Inflammatory macrophage treated with lipopolysaccharide for 4 hours (primary cell): ENCODE results near the gene SLF2.

Source experiments
- DNase-seq: peaks from one replicate; pipeline ENCODE4 v3.0.0-alpha.2; 2020

The SLF2 gene

DNA sequence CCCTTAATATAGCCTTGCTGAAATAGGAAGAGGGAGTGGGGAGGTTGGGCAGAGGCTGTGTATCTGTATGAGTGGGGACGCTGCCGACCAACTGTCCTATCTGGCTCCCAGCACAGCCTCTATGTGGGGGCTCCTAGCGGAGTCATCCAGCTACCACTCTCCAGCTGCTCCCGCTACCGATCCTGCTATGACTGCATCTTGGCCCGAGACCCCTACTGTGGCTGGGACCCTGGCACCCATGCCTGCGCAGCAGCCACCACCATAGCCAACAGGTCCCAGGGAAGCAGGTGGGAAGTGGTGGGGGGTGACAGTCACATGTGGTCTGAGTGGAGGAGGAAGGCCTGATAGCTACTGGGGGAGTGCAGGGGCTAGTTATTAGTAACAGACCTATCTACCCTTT, 67.9 kb downstream of the SLF2 start:
- no peak for DNase-seq

DNA sequence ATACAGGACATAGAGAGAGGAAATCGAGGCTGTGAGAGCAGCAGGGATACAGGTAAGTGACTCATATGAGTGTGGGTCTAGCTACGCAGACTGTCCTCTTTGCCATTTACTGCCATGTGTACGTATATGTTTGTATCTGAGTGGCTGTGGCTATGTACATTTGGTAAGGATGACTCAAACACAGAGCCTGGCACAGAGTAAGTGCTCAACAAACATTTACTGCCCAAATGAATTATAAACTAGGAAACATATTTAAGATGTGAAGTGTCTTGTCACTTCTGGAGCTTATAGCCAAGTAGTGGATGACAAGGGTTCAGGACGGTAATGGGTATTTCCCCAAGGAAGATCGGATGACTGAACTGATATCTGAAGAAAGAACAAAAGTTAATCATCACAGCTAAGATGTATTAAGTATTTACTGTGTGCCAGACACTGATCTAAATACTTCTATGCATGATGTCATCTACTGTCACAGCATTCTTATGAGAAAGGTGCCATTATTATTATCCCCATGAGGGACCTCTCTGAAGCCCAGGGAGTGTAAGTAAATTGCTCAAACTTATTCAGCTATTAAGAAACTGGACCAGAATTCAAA, 68.5 kb downstream of the SLF2 start:
- DNase-seq, result no peak

DNA sequence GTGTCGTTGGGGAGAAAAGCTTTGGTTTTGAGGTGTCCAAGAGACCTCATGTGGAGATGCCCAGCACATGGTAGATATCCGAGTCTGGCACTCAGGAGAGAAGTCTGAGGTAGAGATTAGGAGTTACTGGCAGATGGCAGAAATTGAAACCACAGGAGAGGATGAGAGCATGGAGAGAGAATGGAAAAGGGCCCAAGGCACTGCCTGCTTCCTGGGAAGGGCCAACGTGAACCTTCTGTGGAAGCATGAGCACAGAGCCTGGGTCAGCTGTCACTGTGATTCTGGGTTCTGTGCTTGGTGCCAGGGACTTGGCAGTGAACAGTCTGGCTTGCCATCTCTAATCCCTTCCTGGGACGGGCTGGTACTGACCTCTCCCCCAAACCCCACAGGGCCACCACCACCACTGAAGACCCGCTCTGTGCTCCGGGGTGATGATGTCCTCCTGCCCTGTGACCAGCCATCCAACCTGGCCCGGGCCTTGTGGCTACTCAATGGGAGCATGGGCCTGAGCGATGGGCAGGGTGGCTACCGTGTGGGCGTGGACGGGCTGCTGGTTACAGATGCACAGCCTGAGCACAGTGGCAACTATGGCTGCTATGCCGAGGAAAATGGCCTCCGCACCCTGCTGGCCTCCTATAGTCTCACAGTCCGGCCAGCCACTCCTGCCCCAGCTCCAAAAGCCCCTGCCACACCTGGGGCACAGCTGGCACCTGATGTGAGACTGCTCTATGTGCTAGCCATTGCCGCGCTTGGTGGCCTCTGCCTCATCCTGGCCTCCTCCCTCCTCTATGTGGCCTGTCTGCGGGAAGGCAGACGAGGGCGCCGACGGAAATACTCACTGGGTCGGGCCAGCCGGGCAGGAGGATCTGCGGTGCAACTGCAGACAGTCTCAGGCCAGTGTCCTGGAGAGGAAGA, 70.4 kb downstream of the SLF2 start:
- no peak for DNase-seq

DNA sequence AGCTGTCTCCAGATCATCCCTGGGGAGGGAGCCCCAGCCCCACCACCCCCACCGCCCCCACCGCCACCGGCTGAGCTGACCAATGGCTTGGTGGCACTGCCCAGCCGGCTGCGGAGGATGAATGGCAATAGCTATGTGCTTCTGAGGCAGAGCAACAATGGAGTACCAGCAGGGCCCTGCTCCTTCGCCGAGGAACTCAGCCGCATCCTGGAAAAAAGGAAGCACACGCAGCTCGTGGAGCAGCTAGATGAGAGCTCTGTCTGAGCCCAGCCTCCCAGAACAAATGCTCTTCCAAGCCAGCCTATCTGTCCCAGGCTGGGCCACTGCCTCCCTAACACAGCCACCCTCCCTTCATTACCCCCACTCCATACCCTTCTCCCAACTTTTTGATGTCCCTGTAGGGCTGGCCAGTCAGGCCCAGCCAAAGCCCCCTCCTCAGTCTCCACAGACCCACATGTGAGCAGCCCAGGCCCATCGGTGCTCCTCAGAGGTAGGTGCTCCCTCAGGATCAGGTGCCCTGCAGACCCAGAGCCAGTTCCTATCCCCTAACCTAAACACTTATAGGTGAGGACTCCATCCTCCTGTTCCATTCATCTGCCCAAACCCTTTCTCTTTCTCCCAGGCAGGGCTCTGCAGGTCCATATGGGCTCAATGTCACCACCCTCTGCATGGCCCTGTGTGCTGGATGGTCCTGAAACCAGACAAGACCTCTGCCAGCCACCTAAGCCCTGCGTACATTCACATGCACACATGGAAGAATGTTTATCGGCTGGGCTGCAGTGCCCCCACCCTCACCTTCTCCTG, 71.3 kb downstream of the SLF2 start:
- DNase-seq, result no peak

DNA sequence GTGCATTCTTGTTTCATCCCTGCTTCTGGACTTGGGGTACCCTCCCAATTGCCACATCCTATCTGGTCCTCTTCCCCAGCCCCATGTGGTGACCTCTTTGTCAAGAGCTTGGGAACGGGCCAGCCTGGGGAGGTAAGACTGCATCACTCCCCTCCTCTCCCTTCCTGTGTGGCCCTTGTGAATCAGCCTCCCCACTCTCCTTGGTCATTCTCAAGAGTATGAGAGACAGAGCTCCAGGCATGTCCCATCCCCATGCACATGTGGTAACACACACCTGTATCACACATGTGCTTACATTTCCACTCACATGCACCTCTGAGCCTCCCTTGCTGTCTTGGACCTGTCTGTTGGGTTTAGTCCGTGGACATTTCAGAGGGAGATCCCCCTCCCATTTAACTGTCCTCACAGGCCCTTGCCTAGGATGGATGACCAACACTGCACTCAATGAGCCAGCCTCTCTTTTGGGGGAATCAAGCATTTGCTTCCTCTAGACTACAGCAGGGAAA, 72.0 kb downstream of the SLF2 start:
- DNase-seq, result no peak

DNA sequence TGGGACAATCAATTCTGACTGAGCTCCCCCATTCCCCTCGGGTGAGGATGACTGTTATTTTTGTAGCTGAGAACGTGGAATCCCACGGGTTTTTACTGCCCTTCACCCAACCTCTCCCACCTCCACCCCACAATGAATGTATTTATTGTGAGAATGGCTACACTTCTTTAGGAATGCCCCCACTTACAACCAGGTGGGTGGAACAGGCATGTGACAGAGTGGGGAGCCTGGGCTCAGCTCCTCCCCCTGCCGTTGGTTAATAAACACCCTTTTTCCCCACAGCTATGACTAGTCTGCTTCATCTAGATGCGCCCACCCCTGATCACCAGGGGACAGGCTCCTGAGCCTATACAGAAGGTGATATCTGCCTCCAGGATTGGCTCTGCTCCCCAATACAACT, 72.6 kb downstream of the SLF2 start:
- DNase-seq, result no peak

DNA sequence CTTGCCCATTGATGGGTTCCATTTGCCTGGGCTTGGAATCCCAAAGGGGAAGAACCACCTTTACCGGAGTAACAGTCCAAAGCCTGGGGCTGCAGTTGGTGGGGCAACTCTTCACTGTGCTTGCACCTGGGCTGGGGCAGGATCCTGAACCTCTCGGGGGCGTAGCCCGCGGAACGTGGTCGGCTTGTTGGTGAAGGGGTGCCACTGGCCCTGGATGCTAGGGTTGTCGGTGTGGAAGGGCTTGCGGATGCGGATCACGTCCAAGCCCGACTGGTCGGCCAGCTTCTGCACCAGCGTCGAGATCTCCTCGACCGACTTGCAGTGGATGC, 73.8 kb downstream of the SLF2 start:
- DNase-seq, result no peak

DNA sequence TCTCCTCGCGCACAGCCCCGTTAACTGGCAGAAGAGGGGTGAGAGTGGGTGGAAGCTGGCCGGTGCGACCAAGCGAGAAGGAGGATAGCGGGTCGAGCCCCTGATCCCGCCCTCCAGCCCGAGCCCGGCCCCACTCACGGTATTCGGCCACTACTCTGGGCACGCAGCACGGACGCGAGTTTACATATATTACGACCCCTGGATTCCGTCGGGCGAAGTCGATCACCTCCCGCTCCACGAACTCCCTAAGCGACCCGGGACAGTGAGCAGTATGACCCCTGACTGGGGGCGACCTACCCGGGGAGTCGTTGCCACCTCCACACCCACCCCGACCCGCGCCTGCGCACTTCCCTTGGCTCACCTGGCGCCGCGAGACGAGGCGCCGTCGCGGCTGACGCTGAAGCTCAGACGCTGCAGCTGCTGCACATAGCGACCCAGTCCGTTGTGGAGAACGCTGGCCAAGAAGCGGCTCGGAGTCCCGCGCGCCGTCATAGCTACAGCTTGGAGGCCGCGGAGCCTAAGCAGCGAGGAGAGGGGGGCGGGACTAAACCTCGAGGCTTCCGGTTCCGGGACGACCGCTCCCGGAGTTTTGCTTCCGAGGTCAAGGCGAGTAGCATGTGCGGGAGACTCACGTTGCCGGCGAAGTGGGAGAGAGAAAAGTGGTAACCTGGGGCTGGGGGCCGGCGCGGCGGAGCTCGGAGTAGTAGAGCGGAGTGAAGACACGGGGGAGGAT, 74.4 kb downstream of the SLF2 start, which contains the start of the genes MRPL43 and TWNK:
TSS of gene MRPL43 (minus strand) at position 546 of the 733 bp plus-strand sequence. CDS start at position 492, 54 bp downstream.
TSS of gene TWNK (plus strand) at position 592 of the 733 bp plus-strand sequence. CDS start 668 bp downstream, outside the sequence.
- peak; percentile 81 for DNase-seq

DNA sequence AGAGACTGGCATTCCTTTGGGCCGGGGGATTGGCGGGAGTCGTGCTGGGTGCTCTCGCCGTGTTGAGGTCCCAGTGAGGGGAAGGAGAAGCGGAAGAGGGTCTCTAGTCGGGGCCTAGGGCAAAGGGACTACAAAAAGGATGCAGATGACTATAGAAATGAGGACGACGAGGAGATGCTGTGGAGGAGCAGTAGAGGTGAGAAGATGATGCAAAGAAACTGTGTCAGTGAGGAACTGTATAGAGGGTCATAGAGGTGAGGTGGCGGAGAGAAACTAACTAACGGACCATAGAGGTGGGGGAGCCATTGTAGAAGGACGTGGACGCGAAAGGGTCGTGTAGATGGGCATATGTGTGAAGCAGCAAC, 74.9 kb downstream of the SLF2 start:
- no peak for DNase-seq

DNA sequence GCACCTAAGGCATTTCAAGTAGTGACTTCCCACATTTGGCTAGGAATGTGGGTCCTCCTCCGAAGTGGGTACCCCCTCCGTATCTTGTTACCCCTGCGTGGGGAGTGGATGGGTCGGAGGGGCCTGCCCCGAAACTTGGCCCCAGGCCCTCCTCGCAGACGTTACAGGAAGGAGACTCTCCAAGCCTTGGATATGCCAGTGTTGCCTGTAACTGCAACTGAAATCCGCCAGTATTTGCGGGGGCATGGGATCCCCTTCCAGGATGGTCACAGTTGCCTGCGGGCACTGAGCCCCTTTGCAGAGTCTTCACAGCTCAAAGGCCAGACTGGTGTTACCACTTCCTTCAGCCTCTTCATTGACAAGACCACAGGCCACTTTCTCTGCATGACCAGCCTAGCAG, 75.4 kb downstream of the SLF2 start:
- no peak for DNase-seq

DNA sequence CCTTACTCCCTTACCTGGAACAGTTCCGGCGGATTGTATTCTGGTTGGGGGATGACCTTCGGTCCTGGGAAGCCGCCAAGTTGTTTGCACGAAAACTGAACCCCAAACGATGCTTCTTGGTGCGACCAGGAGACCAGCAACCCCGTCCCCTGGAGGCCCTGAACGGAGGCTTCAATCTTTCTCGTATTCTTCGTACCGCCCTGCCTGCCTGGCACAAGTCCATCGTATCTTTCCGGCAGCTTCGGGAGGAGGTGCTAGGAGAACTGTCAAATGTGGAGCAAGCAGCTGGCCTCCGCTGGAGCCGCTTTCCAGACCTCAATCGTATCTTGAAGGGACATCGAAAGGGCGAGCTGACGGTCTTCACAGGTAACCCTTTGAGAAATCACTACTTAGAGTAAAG, 76.3 kb downstream of the SLF2 start:
- no peak for DNase-seq

DNA sequence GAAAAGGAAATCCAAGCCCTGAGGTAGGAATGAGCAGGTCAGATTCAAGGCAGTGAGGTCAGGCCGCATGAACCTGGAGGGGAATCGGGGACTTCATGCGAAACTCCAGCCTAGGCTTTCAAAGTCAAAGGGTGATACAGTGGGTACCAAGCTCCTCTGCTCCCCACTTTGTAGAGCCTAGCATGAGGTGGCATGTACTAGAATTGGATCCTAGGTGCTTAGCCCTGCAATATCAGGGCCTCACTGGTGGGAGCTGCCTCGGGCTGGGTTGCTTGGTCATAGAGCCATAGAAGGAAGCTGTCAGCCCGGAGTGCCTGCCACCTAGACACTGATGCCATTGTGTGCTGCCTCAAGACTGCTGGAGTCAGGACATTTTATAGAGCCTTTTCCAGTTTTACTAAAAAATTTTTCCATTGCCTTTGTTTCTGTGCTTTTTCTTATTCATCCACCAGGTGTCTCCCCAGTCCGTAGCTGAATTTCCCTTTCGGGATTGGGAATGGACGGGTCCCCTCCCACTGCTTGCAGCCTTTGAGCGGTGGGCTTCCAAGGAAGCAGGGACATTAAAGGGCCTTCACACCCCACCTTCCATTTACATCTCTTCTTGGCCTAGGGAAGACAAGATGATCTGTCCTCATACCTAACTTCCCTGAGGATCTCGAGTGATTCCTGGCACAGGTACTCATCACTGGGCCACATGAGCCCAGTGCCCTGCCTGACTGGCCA, 81.4 kb downstream of the SLF2 start:
- no peak for DNase-seq

DNA sequence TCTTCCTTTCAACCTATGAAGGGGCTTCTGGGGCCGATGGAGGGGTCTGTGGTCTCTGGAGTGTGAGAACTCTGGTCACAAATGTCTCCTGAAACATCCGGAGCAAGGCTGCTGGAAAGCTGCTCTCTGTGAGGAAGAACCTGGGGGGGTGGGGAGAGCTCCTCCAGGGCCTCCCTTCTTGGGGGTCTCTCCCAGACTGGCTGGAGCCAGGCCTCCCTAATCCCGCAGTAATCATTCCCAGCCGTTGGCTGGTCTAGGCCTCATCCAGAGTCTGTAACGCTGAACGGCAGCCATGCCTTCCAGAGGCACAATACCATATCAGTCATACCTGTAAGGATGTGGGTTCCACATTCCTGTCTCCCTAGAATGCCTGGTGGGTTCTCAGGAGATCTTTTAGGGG, 82.4 kb downstream of the SLF2 start:
- DNase-seq, result no peak

DNA sequence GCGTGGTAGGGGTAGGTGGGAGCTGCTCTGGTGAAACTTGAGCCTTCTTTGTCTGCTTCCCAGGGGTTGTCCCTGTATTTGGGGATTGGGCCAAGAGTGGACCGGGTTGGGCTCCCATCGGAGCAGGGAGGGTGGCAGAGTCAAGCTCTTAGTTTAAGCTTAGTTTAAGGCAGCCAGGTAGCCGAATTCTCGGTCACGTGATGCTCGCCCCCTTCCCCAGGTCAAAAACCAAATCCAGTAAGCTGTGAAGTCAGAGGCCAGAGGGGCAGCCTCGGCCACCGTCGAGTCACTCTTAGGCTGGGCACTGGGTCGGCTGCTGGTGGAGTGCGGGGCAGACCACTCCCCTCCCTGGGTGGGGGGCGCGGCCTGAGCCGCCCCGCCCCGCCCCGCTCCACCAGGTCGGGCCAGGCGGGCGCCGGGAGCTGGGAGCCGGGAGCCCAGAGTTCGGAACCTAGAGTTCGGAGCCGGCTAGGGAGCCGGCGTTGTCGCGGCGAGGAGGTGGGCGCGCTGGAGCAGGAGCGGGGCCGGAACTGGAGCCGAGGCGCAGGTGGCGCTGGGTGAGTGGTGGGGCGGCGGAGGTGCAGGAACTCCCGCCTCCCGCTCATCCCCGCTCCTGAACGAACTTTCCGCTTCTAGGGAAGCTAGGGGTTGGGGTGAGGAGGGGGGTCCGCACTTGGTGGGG, 84.1 kb downstream of the SLF2 start:
- DNase-seq, result no peak

DNA sequence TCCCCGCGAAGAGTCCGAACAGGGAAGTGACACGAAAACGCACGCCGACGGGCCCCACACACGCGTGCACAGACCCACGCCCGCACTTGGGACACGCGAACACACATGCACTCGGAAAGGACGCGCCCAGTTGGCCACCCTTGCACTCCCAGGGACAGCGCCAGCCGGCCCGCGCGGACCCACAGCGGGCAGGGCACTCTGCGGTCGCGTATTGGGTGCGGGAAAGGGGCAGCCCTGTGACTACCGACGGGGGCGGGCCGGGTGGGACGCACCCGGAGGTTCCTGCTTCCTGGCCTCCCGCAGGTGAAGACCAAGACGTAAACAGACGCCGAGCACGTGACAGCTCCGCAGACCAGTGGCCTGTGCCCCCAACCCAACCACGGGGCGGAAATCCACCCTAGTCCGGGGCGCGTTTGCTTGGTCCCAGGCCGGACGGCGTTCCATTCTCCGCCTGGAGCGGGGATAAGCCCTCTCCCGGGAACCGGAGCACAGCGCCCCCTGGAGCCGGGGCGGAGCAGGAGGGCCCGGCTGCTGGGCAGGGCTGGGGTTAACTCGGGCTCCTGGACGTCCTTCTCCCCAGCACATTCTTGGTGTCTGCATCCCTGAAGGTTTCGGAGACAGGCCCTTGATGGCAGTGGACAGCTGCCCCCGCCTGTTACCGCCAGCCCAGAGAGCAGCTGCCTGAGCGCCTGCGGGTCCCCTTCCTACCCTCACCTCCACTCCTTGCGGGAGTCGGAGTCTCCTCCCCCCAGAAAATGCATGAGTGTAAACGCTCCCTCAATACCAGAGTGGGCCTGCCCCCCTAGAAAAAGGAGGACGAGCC, 84.8 kb downstream of the SLF2 start:
- DNase-seq, result peak; percentile 69

DNA sequence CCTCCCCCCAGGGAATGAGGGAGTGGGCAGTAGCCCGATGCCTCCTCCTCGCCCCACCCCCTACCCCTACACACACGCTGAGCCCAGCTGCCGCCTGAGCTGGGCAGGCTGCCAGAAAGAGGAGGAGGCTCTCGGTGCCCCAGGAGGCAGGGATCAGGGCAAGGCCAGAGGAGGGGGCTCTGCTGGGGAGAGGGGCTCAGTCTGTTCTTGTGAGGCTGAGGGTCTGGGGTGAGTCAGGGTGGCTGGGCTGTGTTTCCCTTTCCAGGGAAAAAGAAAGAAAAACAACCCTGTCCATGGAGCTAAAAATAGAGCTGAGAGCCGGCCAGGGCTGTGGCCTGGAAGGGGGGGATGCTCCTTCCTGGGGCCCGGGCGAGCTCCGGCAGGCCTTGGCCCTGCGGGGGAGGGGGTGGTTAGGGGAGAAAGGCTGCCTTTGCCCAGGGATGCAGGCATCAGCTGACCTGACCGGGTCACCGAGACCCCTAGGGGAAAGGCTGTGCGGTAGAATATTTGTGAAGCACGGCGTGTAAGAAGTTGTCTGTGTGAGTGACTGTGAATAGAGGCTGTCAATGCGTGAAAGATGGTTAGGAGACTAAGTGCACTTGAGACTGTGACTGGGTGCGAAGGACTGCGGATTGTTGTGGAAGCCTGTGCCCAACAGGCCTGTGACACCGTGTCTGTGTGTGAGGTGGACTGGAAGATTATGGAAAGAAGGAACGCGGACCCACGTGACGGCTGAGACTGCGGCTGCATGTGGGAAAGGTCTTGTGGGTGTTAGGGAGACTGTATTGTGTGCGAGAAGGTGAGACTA, 85.6 kb downstream of the SLF2 start:
- peak; percentile 48 for DNase-seq

DNA sequence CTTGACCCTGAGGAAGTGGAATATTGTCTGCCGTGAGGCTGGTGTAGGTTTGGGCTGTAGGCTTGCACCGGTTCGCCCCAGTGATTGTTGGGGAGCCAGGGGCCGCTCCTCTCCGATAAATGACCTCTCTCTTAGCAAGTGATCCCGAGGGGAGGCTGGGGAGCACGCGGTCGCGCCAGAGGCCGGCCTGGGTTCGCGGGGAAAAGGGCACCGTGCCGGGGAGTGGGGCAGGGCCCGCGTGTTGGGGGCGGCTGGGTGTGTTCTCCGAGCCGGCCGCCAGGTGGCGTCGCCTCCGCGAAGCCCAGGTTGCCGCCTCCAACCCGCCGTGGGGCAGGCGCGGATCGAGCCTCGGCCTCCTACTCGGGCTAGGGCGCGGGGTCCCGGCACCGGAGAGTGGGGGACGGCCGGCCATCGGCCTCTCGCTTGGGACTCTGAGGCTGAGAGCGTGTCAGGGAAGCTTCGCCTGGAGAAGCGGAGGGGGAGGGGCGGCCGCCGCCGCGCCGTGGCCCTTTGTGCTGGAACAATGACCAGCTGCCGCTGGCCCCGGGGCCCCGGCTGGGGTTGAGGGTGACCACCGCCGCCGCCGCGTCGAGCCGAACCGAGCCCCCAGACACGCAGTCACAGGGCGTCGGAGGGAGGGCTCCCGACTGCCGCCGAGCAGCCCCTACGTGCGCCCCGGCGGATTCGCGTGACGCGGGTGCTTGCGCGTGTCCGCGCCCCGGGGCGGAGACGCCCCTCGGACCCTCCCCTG, 86.4 kb downstream of the SLF2 start:
- DNase-seq, result peak; percentile 69

DNA sequence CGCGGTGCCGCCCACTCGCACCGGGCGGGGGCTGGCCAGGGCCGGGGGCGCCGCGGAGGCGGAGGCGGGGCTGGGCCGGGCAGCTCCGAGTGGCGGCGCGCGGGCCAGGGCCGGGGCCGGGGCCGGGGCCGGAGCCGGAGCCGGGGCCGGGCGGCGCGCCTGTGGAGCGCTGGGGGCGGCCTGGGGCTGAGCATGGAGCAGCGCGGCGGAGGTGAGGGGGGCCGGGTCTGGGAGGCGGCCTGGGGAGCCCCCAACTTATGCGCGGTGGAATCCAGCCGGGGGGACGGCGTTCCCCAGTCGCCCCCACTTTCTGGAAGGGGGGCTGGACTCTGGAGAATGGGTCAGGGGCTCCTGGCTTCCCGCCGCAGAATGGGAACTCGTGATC, 87.0 kb downstream of the SLF2 start, which contains the start of gene LZTS2:
TSS of gene LZTS2 (plus strand) at position 67 of the 385 bp plus-strand sequence. CDS start 2,731 bp downstream, outside the sequence.
- DNase-seq, result no peak
